ENCODE data around the gene MTCH1. TPM values are rescaled to one million over a fixed set of nuclear protein-coding genes. Genes with fewer than 3 reads are reported as not detected.

Gene MTCH1
- total and polyA plus RNA-seq, 2 of the 4 experiments (the other 2 are of a cell fraction) = 215 to 263 TPM

DNA sequence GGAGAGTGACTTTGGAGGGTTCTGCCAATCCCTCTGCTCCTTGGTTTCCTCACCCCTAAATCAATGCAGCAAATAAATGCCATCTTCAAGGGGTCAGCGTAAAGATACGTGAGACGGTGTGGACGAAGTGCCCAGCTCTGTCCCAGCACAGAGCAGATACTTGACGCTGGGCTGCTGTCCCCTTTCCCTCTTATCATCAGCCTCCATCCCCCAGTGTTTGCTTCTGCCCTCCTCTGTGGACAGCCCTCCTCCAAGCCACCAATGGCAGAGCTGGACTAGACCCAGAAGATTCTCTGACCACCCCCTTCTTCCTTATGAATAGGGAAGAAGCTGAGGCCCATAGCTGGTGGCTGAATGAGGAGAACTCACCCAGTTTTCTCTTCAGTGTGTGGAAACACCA is 49.2 kb downstream of the MTCH1 start:
- no peaks in the 10 kb centered on the region for H3K36me3 ChIP-seq (ENCODE audit: control insufficient read depth, insufficient read depth, low read length)
- H3K56ac ChIP-seq (ENCODE audit: extremely low read depth, insufficient read depth, low read length) = no peak overlapping the region
- H4K91ac ChIP-seq (ENCODE audit: insufficient read depth, low read depth, low read length) = peak overlapping the region; percentile 51; the same call in 1 of the 2 replicates
- H3K9me3 ChIP-seq (ENCODE audit: control insufficient read depth, insufficient read depth, low read length) = no peaks in the 10 kb centered on the region
- H3K18ac ChIP-seq (ENCODE audit: low read depth, low read length) = peak overlapping the region; percentile 58; the same call in 1 of the 2 replicates
- H3K27ac ChIP-seq (ENCODE audit: insufficient read depth, low read length) = no peak overlapping the region
- H2BK120ac ChIP-seq (ENCODE audit: low read depth, low read length) = peak overlapping the region; percentile 61
- no peaks in the 10 kb centered on the region for H4K20me1 ChIP-seq (ENCODE audit: insufficient read depth, low read length)
- H2AFZ ChIP-seq (replicated peaks; ENCODE audit: low read length, poor library complexity) = no peak overlapping the region
- peak overlapping the region; percentile 74 for H2BK20ac ChIP-seq (ENCODE audit: low read depth, low read length)
- H3K79me1 ChIP-seq (ENCODE audit: low read depth in 1 of 2, low read length in 2 of 2) = no peaks in the 10 kb centered on the region
- ChIA-PET CTCF (no interaction called here), POLR2A (ENCODE audit: unreplicated experiment) (interaction anchor here (1.1 kb wide), 1 partner anchor 49 kb away, joined by 4 read pairs; the partner anchor contains the start of gene MTCH1)
- no peak for TF ChIP-seq MAFK (IDR thresholded peaks at IDR 0.05; ENCODE audit: low read depth, low read length)
- TF ChIP-seq POLR2A (IDR thresholded peaks at IDR 0.05; ENCODE audit: low read depth, low read length) = no peak
- TF ChIP-seq CEBPB (IDR thresholded peaks at IDR 0.05; ENCODE audit: low read depth, low read length) = no peak
- no peak for TF ChIP-seq NFE2L2 (IDR thresholded peaks at IDR 0.05; ENCODE audit: low read depth, low read length)
- TF ChIP-seq FOS (IDR thresholded peaks at IDR 0.05; ENCODE audit: low read depth, low read length) = no peak
- TF ChIP-seq MXI1 (IDR thresholded peaks at IDR 0.05; ENCODE audit: borderline replicate concordance, low read depth, low read length) = no peak
- TF ChIP-seq RCOR1 (IDR thresholded peaks at IDR 0.05; ENCODE audit: insufficient replicate concordance, low read length) = no peak
- TF ChIP-seq RAD21 (IDR thresholded peaks at IDR 0.05; ENCODE audit: low read length) = no peak
- no peak for TF ChIP-seq SMC3 (IDR thresholded peaks at IDR 0.05; ENCODE audit: low read depth, low read length)
- TF ChIP-seq, protein P1, sequence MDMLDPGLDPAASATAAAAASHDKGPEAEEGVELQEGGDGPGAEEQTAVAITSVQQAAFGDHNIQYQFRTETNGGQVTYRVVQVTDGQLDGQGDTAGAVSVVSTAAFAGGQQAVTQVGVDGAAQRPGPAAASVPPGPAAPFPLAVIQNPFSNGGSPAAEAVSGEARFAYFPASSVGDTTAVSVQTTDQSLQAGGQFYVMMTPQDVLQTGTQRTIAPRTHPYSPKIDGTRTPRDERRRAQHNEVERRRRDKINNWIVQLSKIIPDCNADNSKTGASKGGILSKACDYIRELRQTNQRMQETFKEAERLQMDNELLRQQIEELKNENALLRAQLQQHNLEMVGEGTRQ (IDR thresholded peaks at IDR 0.05; ENCODE audit: low read depth, low read length) = no peak
- no peak for TF ChIP-seq MAZ (IDR thresholded peaks at IDR 0.05; ENCODE audit: borderline replicate concordance, low read depth, low read length)
- TF ChIP-seq RFX5 (IDR thresholded peaks at IDR 0.05; ENCODE audit: low read depth, low read length) = no peak
- TF ChIP-seq, protein P2, sequence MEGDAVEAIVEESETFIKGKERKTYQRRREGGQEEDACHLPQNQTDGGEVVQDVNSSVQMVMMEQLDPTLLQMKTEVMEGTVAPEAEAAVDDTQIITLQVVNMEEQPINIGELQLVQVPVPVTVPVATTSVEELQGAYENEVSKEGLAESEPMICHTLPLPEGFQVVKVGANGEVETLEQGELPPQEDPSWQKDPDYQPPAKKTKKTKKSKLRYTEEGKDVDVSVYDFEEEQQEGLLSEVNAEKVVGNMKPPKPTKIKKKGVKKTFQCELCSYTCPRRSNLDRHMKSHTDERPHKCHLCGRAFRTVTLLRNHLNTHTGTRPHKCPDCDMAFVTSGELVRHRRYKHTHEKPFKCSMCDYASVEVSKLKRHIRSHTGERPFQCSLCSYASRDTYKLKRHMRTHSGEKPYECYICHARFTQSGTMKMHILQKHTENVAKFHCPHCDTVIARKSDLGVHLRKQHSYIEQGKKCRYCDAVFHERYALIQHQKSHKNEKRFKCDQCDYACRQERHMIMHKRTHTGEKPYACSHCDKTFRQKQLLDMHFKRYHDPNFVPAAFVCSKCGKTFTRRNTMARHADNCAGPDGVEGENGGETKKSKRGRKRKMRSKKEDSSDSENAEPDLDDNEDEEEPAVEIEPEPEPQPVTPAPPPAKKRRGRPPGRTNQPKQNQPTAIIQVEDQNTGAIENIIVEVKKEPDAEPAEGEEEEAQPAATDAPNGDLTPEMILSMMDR (conservative IDR thresholded peaks at IDR 0.05; ENCODE audit: low read depth, low read length) = no peak
- TF ChIP-seq CHD1 (IDR thresholded peaks at IDR 0.05; ENCODE audit: low read depth, low read length) = no peak
- TF ChIP-seq BHLHE40 (IDR thresholded peaks at IDR 0.05; ENCODE audit: low read depth, low read length) = no peak
- TF ChIP-seq ELK1 (IDR thresholded peaks at IDR 0.05; ENCODE audit: borderline replicate concordance, low read depth, low read length) = no peak
- no peaks in the 10 kb centered on the region for H3K27me3 ChIP-seq (ENCODE audit: control insufficient read depth, insufficient read depth, low read length)
- no peak overlapping the region for H3K23ac ChIP-seq (ENCODE audit: low read depth, low read length)
- intact Hi-C loops (cut with micrococcal nuclease) (no loop called here), dilution Hi-C loops (cut with HindIII; ENCODE audit: low sequenced_read_pairs, unreplicated experiment) (no loop called here), in situ Hi-C loops (cut with MboI; ENCODE audit: low sequenced_read_pairs) (no loop called here)
- H3K9me1 ChIP-seq (ENCODE audit: insufficient read depth, low read length) = 0 out of 2 replicates have a peak, but pooled peaks cover 9% of the 10 kb centered on the region
- no peak overlapping the region for H3K4me3 ChIP-seq (ENCODE audit: insufficient read depth, low read depth, low read length)
- peaks cover 9% of the 10 kb centered on the region for H3K4me1 ChIP-seq (ENCODE audit: control insufficient read depth, insufficient read depth, low read length)
- WGBS, 2 experiments (ENCODE audit: extremely low coverage in 2 of 2, insufficient read length in 1 of 2) = no CpG with 5 or more reads among the region's 5 CpGs
- no TSS peak for BruUV-seq (replicated peaks)
- peak overlapping the region; percentile 12; the same call in 1 of the 3 replicates for H2BK15ac ChIP-seq (ENCODE audit: low read depth, low read length)
- ATAC-seq (ENCODE audit: low read depth) (no peak), DNase-seq (no peak)
- H2BK5ac ChIP-seq (ENCODE audit: low read depth, low read length, poor library complexity, severe bottlenecking) = no peak overlapping the region
- 0 out of 4 replicates have a peak overlapping the region, but pooled peaks of 1 of the 2 experiments have one; percentile 5 for H4K8ac ChIP-seq (ENCODE audit: low read depth in 2 of 2, low read length in 2 of 2)
- H2AK9ac ChIP-seq (replicated peaks; ENCODE audit: low read depth, low read length, poor library complexity) = no peak overlapping the region
- H3K4me2 ChIP-seq (ENCODE audit: low read depth, low read length) = no peak overlapping the region
- no peak overlapping the region for H4K5ac ChIP-seq (ENCODE audit: low read depth, low read length)
- peak overlapping the region; percentile 52 for H3K14ac ChIP-seq (replicated peaks; ENCODE audit: low read depth, low read length)
- peak overlapping the region; percentile 74 for H2AK5ac ChIP-seq (ENCODE audit: low read depth, low read length)
- peak overlapping the region; percentile 67 for H3K4ac ChIP-seq (ENCODE audit: low read depth, low read length)
- no peak overlapping the region for H3K9ac ChIP-seq (ENCODE audit: low read depth, low read length)

Measured in IMR-90 (cell line).